CD4-positive, alpha-beta T cell treated with Interleukin-1 beta for 1 hour (primary cell): ENCODE data around the gene TTYH1.
"Not testable (repeated sequence)": the region's sequence is repeated elsewhere in the genome, so short reads cannot be mapped to it uniquely, and the experiment has no call there.

Experiments used
- DNase-seq, 2 donors: peaks; one replicate each; pipeline ENCODE4 v3.0.0-alpha.2; 2020 to 2022

The TTYH1 gene

GRCh38 chr19:54462047-54462654, 46.9 kb downstream of the TTYH1 start:
- DNase-seq = no peak

- peak; percentile 67 to 70 for DNase-seq
These were observed 47.6 kb downstream of the TTYH1 start for GRCh38 chr19:54462655-54463530.

DNA sequence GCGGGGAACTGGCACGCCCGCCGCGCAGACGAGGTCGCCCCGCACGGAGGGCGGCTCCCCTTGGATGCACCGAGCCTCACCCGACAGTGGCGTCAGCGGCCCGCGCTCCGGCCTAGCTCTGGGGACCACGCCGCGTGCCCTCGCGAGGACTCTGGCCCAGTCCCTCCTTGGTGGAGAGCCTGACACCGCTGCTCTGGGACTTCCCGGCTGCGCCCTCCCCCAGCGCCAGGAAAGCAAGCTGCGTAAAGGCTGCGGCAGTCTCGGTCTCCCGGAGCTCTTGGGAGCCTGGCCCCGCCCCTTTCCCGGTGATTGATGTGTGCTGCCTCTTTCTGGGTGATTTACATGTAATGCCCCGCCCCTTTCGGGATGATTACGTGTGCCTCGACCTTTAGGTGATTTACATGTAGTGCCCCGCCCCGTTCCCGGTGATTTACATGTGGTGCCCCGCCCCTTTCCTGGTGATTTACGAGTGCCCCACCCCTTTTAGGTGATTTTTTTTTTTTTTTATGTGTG, 48.3 kb downstream of the TTYH1 start, which contains the start of gene LENG9:
Gene LENG9, minus strand, starts transcription at position 248 of the 513 bp plus-strand sequence. CDS start 252 bp downstream, outside the sequence.
- DNase-seq = peak; percentile 96 to 98

GRCh38 chr19:54464044-54464629, 48.9 kb downstream of the TTYH1 start:
- peak in 1 of 2 donors; percentile 91 for DNase-seq

DNA sequence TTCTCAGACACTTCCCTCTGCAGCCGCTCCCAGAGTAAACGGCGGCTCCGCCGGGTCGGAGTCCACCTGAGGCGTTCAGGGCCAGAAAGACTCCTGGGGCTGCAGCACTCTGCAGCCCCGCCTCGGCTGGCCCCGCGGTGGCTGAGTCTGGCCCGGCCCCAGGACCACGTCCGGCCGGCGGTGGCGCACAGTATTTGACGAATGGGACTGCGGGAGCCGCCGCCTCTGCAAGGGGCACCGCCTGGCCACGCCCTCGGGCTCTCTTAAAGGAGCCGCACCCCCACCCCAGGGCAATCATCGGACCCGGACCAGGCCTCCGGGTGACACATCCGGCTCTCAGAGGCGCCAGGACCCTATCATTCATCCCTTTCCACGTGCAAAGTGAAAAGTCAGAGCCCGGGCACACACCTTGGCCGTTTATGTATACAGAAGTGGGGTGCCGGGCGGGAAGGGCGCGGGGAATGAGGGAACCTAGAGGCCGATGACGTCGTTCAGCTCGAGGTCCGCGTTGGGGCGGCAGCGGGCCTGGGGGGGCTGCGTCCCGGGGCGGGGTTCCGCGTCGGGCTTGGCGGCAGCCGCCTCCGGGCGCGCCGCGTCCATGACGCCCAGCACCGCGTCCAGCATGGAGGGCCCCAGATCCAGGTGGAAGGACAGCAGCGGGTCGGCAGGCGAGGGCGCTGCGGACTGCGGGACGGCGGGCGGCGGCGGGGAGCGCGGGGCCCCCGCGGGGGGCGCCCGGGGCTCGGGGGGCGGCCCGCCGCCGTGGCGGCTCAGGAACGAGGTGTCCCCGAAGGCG, 49.6 kb downstream of the TTYH1 start:
- DNase-seq = peak; percentile 75 to 82

DNA sequence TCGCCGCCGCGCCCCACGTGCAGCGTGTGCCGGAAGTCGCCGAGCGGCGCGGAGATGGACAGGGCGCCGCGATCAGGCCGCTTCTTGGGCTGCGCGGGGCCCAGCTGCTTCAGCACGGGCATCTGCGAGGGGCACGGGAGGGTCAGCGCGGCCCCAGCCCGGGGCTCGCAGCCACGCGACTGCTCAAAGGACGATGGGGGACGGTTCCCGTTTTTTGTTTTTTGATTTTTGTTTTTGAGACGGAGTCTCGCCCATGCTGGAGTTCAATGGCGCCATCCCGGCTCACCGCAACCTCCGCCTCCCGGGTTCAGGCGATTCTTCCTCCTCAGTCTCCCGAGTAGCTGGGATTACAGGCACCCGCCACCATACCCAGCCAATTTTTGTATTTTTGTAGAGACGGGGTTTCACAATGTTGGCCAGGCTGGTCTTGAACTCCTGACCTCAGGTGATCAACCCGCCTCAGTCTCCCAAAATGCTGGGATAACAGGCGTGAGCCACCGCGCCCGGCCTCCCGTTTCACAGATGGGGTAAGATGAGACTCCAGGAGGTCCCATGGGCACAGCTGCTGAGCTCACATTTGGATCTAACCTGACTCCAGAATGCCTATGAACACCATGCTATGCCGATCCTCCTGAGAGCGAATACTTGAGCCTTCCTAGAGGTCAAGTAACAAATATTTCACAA, 50.3 kb downstream of the TTYH1 start:
- no peak for DNase-seq

- not testable (repeated sequence) for DNase-seq
These were observed 50.8 kb downstream of the TTYH1 start for GRCh38 chr19:54466110-54466480.

- DNase-seq = no peak
These were observed 54.3 kb downstream of the TTYH1 start for GRCh38 chr19:54469496-54469934.

- no peak for DNase-seq
These were observed 55.1 kb downstream of the TTYH1 start for GRCh38 chr19:54470276-54470887.

- DNase-seq = no peak
These were observed 55.9 kb downstream of the TTYH1 start for GRCh38 chr19:54470991-54471782.

- no peak for DNase-seq
These were observed 58.0 kb downstream of the TTYH1 start, which contains the start of gene CDC42EP5 for GRCh38 chr19:54473071-54473891. TSS of gene CDC42EP5 (minus strand) at chr19:54473296. CDS start at chr19:54465547, 7,749 bp downstream.

DNA sequence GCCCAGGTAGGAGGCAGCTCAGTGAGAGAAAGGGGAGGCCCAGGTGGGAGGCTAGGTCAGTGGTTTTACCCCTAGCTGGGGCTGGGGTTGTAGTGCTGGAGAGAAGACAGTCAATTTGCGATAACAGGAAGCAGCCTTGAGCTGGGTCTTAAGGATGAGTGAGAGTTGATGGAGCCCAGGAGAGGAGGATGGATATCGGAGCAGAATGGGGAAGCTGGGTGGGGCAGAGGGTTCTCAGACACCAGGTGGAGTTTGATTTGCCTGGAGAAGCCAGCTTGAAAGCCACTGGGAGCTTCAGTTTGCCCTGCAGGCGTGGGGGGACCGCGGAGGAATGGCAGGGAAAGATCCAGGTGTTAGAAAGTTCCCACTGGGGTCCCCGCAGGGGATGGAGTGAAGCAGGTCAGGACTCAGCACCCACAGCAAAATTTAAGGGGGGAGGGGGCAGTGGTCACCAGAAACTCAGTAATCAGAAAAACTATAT, 58.7 kb downstream of the TTYH1 start:
- DNase-seq = no peak

DNA sequence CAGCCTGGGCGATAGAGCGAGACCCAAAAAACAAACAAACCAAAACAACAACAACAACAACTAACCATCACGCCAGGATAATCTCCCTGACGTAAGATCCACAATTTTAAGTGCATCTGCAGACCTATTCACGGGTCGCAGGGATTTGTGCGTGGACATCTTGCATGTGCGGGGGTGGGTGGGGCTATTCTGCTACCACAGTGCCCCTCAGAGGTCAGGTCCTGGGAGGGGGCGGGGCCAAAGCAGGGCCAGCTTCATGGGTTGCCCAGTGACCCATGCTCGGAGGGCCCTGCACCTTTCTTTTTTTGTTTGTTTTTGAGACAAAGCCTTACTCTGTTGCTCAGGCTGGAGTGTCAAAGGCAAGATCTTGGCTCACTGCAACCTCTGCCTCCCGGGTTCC, 60.4 kb downstream of the TTYH1 start:
- no peak for DNase-seq

DNA sequence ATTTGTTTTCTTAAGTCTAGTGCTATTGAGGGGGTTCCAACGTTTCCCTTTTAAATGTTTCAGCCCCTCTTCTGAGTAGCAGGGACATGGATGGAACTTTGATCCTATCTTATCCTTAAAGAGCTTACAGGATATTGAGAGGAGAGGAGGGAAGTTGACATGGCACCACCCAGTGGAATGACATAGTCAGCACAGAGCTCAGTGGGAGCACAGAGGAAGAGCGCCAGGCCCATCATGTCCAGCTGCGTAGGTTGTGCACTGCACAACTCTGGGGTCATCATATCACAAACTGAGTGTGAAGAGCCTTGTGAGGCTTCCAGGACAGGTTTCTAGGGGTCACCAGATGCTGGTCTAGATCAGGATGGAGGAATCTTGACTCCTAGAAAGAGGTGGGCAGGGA, 62.4 kb downstream of the TTYH1 start:
- no peak for DNase-seq

GRCh38 chr19:54478677-54479266, 63.5 kb downstream of the TTYH1 start:
- DNase-seq = peak in 1 of 2 donors; percentile 33

DNA sequence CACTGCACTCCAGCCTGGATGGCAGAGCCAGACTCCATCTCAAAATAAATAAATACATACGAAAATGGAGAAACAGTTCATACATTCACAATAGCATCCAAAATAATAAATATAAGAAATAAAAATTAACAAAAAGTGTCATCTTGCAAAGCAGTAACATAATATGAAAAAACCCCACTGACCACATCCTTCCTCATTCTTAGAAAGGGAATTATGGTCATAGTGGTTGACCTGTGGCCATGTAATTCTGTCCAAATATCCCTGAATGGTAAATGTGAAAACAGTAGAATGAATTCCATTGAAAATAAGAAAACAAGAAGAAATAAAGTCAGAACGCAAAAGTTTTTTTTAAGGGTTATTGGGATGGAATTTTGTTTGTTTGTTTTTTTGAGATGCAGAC, 64.8 kb downstream of the TTYH1 start:
- DNase-seq = no peak

DNA sequence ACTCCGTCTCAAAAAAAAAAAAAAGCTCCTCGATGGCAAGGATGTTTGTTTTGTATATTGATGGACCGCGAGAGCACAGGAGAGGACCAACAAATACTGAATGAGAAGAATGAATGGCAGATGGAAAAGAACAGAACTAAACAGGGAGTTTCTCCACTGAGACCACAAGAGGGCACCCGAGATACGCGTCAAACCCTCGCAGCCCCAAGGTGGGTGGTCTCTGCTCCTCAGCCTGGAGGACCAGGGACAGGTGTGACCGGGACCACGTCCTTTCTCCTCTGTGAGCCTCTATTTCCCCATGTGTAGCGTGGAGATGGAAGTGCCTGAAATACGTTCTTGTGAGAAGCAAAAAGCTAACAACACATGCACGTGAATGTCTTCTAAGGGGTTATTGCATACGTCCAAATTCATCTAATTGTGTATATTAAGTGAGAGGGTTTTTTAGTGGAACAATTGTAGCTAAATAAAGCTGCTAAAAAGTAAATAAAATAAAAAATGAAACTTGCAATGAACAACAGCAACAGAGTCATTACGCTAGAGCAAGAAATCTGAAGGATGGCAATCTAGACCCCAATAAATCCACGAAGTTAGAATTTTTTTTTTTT, 66.2 kb downstream of the TTYH1 start:
- DNase-seq = peak; percentile 44 to 47

- no peak for DNase-seq
These were observed 67.6 kb downstream of the TTYH1 start for GRCh38 chr19:54482889-54483288.

DNA sequence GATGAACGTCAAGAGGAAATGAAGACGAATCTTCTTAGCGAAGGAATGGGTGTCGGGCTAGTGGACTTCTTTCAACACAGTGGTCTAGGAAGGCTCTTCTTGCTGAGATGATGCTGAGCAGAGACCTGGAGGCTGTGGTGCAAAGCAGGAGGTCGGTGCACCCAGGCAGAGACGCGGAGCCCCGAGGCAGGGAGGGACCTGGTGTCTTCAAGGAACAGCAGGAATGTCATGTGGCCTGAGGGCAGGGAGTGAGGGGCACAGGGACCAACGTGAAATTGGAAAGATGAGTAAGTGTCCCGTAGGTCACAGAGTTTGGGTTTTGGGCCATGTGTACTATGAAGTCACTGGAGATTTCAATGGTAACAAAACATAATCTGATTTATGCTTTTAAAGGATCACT, 69.2 kb downstream of the TTYH1 start:
- no peak for DNase-seq
